Urinary bladder (tissue), 4 donors: ENCODE measurements around the gene TRPM2. TPM values are rescaled to one million over a fixed set of nuclear protein-coding genes. Genes with fewer than 3 reads are reported as not detected.

Source experiments
- DNase-seq: peaks from one replicate; pipeline ENCODE4 v3.0.0-alpha.2; 2015; ENCODE audit errors: extremely low spot score
- H3K27ac ChIP-seq: one replicate; pipeline ENCODE4 v1.5.1; 2013; ENCODE audit warnings: low read depth, mild to moderate bottlenecking, moderate library complexity
- H3K36me3 ChIP-seq: one replicate; pipeline ENCODE4 v1.6.1; 2013; ENCODE audit warnings: mild to moderate bottlenecking, moderate library complexity; ENCODE audit not compliant: insufficient read depth
- H3K4me1 ChIP-seq: one replicate; pipeline ENCODE4 v1.6.1; 2013; ENCODE audit warnings: mild to moderate bottlenecking, moderate library complexity; ENCODE audit not compliant: insufficient read depth
- H3K4me3 ChIP-seq: one replicate; pipeline ENCODE4 v1.5.1; 2013; ENCODE audit warnings: low read depth, low read length
- WGBS: extraction: QIAGEN DNeasy Blood & Tissue Kit; methylation state at CpG from one replicate; pipeline ENCODE4 v1.1.7; 2013; 5-methylcytosine and 5-hydroxymethylcytosine counted together
- polyA plus RNA-seq: library from polyadenylated mRNA; stranded (reverse); fragments of 200-250 nt; gene quantifications from one replicate; pipeline ENCODE4 v1.2.3, GENCODE V29; 2013
- total RNA-seq: library from RNA; depleted of rRNA; stranded (reverse); fragments of >200 nt; gene quantifications from one replicate; pipeline ENCODE4 v1.2.3, GENCODE V29; 2014
- donor health status: healthy with polysubstance abuse.
- donor health status: healthy.

TRPM2 gene
- total and polyA plus RNA-seq, 2 donors: 1.2 to 3.3 TPM

- no peak overlapping the region for H3K27ac ChIP-seq
Observed at GRCh38 chr21:44326716-44327602, 26.5 kb upstream of the TRPM2 start.

DNA sequence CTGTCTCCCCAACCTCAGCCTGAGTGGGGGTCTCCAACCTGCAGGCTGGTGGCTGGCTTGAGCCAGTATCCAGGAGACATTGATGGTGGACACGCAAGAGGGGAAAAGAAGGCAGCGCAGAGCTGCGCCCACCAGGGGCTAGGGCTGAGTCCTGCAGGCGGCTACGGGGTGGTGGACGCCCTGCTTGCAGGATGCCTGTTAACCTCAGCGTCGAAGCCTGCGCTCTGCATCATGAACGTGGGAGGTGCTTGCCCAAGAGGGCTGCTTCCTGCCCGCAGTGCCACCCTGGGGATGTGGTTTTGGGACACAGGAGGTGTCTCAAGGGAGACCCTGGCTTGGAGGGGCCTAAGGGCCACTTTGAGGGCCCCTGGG is 25.8 kb upstream of the TRPM2 start:
- H3K36me3 ChIP-seq: peaks cover 8% of the 10 kb centered on the region
- no peak overlapping the region for H3K27ac ChIP-seq
- WGBS: 89% methylated on average over 11 of the region's 11 CpGs
- no peak for DNase-seq
- H3K4me1 ChIP-seq: no peaks in the 10 kb centered on the region
- no peak overlapping the region for H3K4me3 ChIP-seq

More at GRCh38 chr21:44326716-44327602, 26.5 kb upstream of the TRPM2 start:
- Histone ChIP-seq H3K36me3 (peaks cover 8% of the 10 kb centered on the region), H3K4me1 (no peaks in the 10 kb centered on the region), H3K4me3 (no peak overlapping the region)
- WGBS: 87% methylated on average over 25 of the region's 26 CpGs
- no peak for DNase-seq

DNA sequence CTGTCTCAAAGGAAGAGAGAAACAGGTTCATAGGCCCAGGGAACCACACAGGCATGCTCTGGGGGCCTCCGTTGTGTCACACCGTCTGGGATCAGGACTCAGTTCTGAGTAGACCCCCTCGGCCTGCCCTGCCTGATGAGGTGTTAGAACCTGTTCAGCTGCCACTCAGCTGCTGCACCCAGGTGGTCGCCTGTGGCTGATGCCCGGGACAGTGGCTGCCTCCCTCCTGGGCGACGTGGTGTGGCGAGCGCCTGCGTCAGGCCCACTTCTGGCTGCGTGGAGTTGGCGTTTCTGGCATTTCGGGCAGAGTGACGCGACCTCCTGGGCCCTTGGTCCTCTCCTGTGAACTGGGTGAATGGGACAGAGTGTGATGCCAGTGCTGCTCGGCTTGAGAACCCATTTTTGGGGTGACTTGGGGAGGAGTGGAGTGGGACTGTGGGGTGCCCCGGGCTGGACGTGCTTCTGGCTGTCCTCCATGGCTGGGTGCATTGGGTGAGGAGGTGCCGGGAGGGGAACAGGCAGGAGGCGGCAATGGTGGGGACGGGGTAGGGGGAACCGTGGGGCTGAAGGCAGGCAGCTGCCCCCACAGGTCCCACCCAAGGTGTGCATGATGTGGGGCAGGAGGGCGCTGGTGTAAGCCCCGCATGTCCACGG is 25.1 kb upstream of the TRPM2 start:
- Histone ChIP-seq H3K4me1 (no peaks in the 10 kb centered on the region), H3K36me3 (peaks cover 5% of the 10 kb centered on the region), H3K27ac (no peak overlapping the region), H3K4me3 (no peak overlapping the region)
- no peak for DNase-seq
- 82% methylated on average over 25 of the region's 25 CpGs for WGBS

GRCh38 chr21:44329086-44329889 is 24.1 kb upstream of the TRPM2 start:
- no peak overlapping the region for H3K27ac ChIP-seq
- no peak for DNase-seq
- 77% methylated on average over 26 of the region's 26 CpGs for WGBS
- H3K4me3 ChIP-seq: no peak overlapping the region
- no peaks in the 10 kb centered on the region for H3K4me1 ChIP-seq
- peaks cover 5% of the 10 kb centered on the region for H3K36me3 ChIP-seq

- Histone ChIP-seq H3K4me1 (no peaks in the 10 kb centered on the region), H3K36me3 (peaks cover 3% of the 10 kb centered on the region), H3K27ac (no peak overlapping the region), H3K4me3 (no peak overlapping the region)
- WGBS: 88% methylated on average over 44 of the region's 44 CpGs
- no peak for DNase-seq
Observed at GRCh38 chr21:44329971-44330681, 23.3 kb upstream of the TRPM2 start.

- H3K36me3 ChIP-seq: peaks cover 2% of the 10 kb centered on the region
- 87% methylated on average over 18 of the region's 18 CpGs for WGBS
- H3K4me3 ChIP-seq: no peak overlapping the region
Observed at GRCh38 chr21:44330698-44331097, 22.7 kb upstream of the TRPM2 start.

GRCh38 chr21:44331209-44331608 is 22.2 kb upstream of the TRPM2 start:
- no peaks in the 10 kb centered on the region for H3K4me1 ChIP-seq
- no peak overlapping the region for H3K27ac ChIP-seq
- no peak overlapping the region for H3K4me3 ChIP-seq
- WGBS: 89% methylated on average over 16 of the region's 16 CpGs
- DNase-seq: no peak
- peaks cover 2% of the 10 kb centered on the region for H3K36me3 ChIP-seq

More at GRCh38 chr21:44330698-44331097, 22.7 kb upstream of the TRPM2 start:
- H3K27ac ChIP-seq: no peak overlapping the region
- H3K4me1 ChIP-seq: no peaks in the 10 kb centered on the region
- no peak for DNase-seq

GRCh38 chr21:44331650-44332307 is 21.6 kb upstream of the TRPM2 start:
- no peak for DNase-seq
- Histone ChIP-seq H3K36me3 (peaks cover 2% of the 10 kb centered on the region), H3K4me3 (no peak overlapping the region), H3K27ac (no peak overlapping the region), H3K4me1 (no peaks in the 10 kb centered on the region)
- WGBS: 74% methylated on average over 20 of the region's 20 CpGs

DNA sequence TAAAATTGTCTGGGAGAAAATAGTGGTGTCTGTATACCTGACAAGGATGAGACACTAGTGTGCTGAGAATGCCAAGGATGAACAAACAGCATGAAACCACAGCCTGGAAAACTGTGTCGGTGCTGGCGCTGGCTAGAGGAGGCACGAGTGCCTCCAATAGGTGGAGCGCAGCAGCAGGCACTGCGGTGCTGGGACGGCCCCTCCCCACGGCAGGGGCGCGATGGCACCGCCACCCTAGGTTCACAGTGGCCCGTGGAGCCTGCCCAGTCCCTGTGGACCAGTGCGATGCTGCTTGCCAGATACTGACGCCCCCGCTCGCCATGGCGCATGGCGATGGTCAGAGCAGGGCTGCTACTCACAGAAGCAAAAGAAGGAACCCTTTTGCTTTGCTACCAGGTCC is 21.0 kb upstream of the TRPM2 start:
- Histone ChIP-seq H3K27ac (no peak overlapping the region), H3K4me1 (no peaks in the 10 kb centered on the region), H3K36me3 (peaks cover 2% of the 10 kb centered on the region), H3K4me3 (no peak overlapping the region)
- no peak for DNase-seq
- WGBS: 91% methylated on average over 17 of the region's 17 CpGs

GRCh38 chr21:44332965-44333364 is 20.5 kb upstream of the TRPM2 start:
- Histone ChIP-seq H3K27ac (no peak overlapping the region), H3K4me3 (no peak overlapping the region)
- 95% methylated on average over 22 of the region's 22 CpGs for WGBS

GRCh38 chr21:44333509-44334328 is 19.7 kb upstream of the TRPM2 start:
- no peaks in the 10 kb centered on the region for H3K4me1 ChIP-seq
- no peak overlapping the region for H3K27ac ChIP-seq
- DNase-seq: no peak
- no peak overlapping the region for H3K4me3 ChIP-seq
- H3K36me3 ChIP-seq: peaks cover 2% of the 10 kb centered on the region
- WGBS: 68% methylated on average over 45 of the region's 45 CpGs

More at GRCh38 chr21:44332965-44333364, 20.5 kb upstream of the TRPM2 start:
- H3K4me1 ChIP-seq: no peaks in the 10 kb centered on the region
- peaks cover 2% of the 10 kb centered on the region for H3K36me3 ChIP-seq
- no peak for DNase-seq
